HepG2 (cell line): ENCODE results near the gene EGFR. TPM values are rescaled to one million over a fixed set of nuclear protein-coding genes. Genes with fewer than 3 reads are reported as not detected.

Experiments used
- ATAC-seq: fragments of 200-7000 bp; cut with Tn5 transposase; 3 replicates; pipeline ENCODE4 v1.9.1; 2020; ENCODE audit warnings: mild to moderate bottlenecking, moderate library complexity
- BruUV-seq: library from RNA; stranded (reverse); fragments of 400-500 nt; replicated peaks from 2 replicates; lab custom pipeline; 2021; lab: Mats Ljungman, UMichigan
- CTCF ChIA-PET: fragments of 300-600 bp; formaldehyde crosslinking; extraction: SDS; loops from one replicate; lab custom pipeline; 2021; ENCODE audit warnings: low total read pairs, inconsistent platforms, low intra/inter-chr PET ratio; lab: Yijun Ruan, JAX
- POLR2A ChIA-PET: fragments of 350-600 bp; sonication (Branson Sonifier 250); formaldehyde crosslinking; loops from one replicate; lab custom pipeline; 2020; ENCODE audit warnings: antibody characterized with exemption, inconsistent platforms; lab: Yijun Ruan, JAX
- DNase-seq: peaks from one replicate; pipeline ENCODE4 v3.0.0-alpha.2; 2015; ENCODE audit warnings: low spot score
- FAIRE-seq: peaks from 3 replicates; lab custom pipeline; 2011; peaks lifted over from hg19 to GRCh38; lab: Jason Lieb, UNC
- H2AFZ ChIP-seq: one replicate; pipeline ENCODE4 v1.6.1; 2011; ENCODE audit warnings: low read length, inconsistent platforms
- H3K27ac ChIP-seq: fragments of 300-600 bp; 3 replicates; pipeline ENCODE4 v1.8.0; 2011; ENCODE audit warnings: mixed run types, mild to moderate bottlenecking, mixed read lengths, low read length, inconsistent platforms; ENCODE audit not compliant: insufficient read depth; ENCODE audit errors: extremely low read length
- H3K27me3 ChIP-seq, 2 experiments: fragments of 200-600 bp in 1 of 2; 2 replicates in 1 of 2; 3 replicates in 1 of 2; pipeline versions ENCODE4 v1.6.0 to v1.8.0; 2011; ENCODE audit warnings: low read length in 2 of 2, mild to moderate bottlenecking in 2 of 2, moderate library complexity in 2 of 2, inconsistent platforms in 1 of 2; ENCODE audit not compliant: insufficient read depth in 2 of 2, control insufficient read depth in 1 of 2
- H3K36me3 ChIP-seq, 2 experiments: fragments of 200-600 bp in 1 of 2; replicated peaks in 1 of 2; 2 replicates in 1 of 2; 3 replicates in 1 of 2; pipeline versions ENCODE4 v1.5.1 to v1.8.0; 2011; ENCODE audit warnings: low read length in 2 of 2, inconsistent platforms in 1 of 2; ENCODE audit not compliant: insufficient read depth in 2 of 2, control insufficient read depth in 1 of 2
- H3K4me1 ChIP-seq: 2 replicates; pipeline ENCODE4 v1.5.1; 2012; ENCODE audit warnings: low read length, inconsistent platforms; ENCODE audit not compliant: insufficient read depth
- H3K4me2 ChIP-seq: 2 replicates; pipeline ENCODE4 v1.6.0; 2011; ENCODE audit warnings: low read depth, low read length, inconsistent platforms
- H3K4me3 ChIP-seq, 3 experiments: fragments of 200-600 bp in 1 of 3; sonication (generic), shearing (Covaris generic) in 1 of 3; replicated peaks in 1 of 3; 2 replicates each; pipeline ENCODE4 v1.5.1; 2011 to 2016; ENCODE audit warnings: low read length in 3 of 3, inconsistent platforms in 2 of 3, low read depth in 2 of 3, mild to moderate bottlenecking in 2 of 3, control low read depth in 1 of 3, mixed read lengths in 1 of 3; ENCODE audit not compliant: insufficient read depth in 1 of 3
- H3K79me2 ChIP-seq: one replicate; pipeline ENCODE4 v1.6.1; 2011; ENCODE audit warnings: low read length, inconsistent platforms; ENCODE audit not compliant: insufficient read depth
- H3K9ac ChIP-seq: 2 replicates; pipeline ENCODE4 v1.6.0; 2011; ENCODE audit warnings: mild to moderate bottlenecking, low read depth, low read length, inconsistent platforms; ENCODE audit not compliant: insufficient read depth
- H3K9me3 ChIP-seq: 2 replicates; pipeline ENCODE4 v1.5.1; 2012; ENCODE audit warnings: mild to moderate bottlenecking, low read length
- H4K20me1 ChIP-seq: 2 replicates; pipeline ENCODE4 v1.6.0; 2011; ENCODE audit warnings: inconsistent platforms, mild to moderate bottlenecking, low read length, moderate library complexity; ENCODE audit not compliant: insufficient read depth
- CTCF ChIP-seq: sonication (generic); formaldehyde crosslinking; IDR thresholded peaks from 2 replicates; pipeline ENCODE4 v1.5.0; 2020; ENCODE audit warnings: mild to moderate bottlenecking, missing genetic modification reagents, moderate library complexity
- ERF ChIP-seq: IDR thresholded peaks from 2 replicates; pipeline ENCODE4 v1.6.1; 2018; ENCODE audit warnings: missing biosample characterization, missing genetic modification reagents
- MAF1 ChIP-seq: sonication (generic); formaldehyde crosslinking; IDR thresholded peaks from 2 replicates; pipeline ENCODE4 v1.5.0; 2020; ENCODE audit warnings: missing genetic modification reagents, borderline replicate concordance
- STAG1 ChIP-seq: sonication (generic); formaldehyde crosslinking; IDR thresholded peaks from 2 replicates; pipeline ENCODE4 v1.4.0; 2020; ENCODE audit warnings: missing genetic modification reagents
- ZBTB39 ChIP-seq: sonication (generic); formaldehyde crosslinking; IDR thresholded peaks from 2 replicates; pipeline ENCODE4 v1.5.0; 2020; ENCODE audit warnings: missing genetic modification reagents
- ZFP36L2 ChIP-seq: sonication (generic); formaldehyde crosslinking; IDR thresholded peaks from 2 replicates; pipeline ENCODE4 v1.4.0; 2020; ENCODE audit warnings: missing genetic modification reagents
- ZNF264 ChIP-seq: sonication (generic); formaldehyde crosslinking; IDR thresholded peaks from 2 replicates; pipeline ENCODE4 v1.4.0; 2020; ENCODE audit warnings: missing genetic modification reagents
- ZNF496 ChIP-seq: sonication (generic); formaldehyde crosslinking; IDR thresholded peaks from 2 replicates; pipeline ENCODE4 v1.8.1; 2023; ENCODE audit warnings: mild to moderate bottlenecking, moderate library complexity, missing genetic modification reagents; ENCODE audit not compliant: insufficient replicate concordance
- ZNF614 ChIP-seq: IDR thresholded peaks from 2 replicates; pipeline ENCODE4 v1.6.1; 2018; ENCODE audit warnings: missing biosample characterization, missing genetic modification reagents, inconsistent platforms, borderline replicate concordance
- WGBS: methylation state at CpG from one replicate; pipeline ENCODE4 v1.1.6; 2017; ENCODE audit warnings: low lambda C conversion rate; 5-methylcytosine and 5-hydroxymethylcytosine counted together
- in situ Hi-C: cut with HindIII; loops from 2 replicates; pipeline ENCODE4 v1.10.0; 2017; ENCODE audit warnings: low pct_unique_long_range_greater_than_20kb; ENCODE audit not compliant: extremely low pct_ligation_motif_present
- intact Hi-C: fragments of 100-400 bp; cut with micrococcal nuclease; formaldehyde crosslinking; loops from one replicate; pipeline ENCODE4 v1.10.0; 2022; ENCODE audit not compliant: unreplicated experiment
- polyA plus RNA-seq, 8 experiments: library from polyadenylated mRNA; depleted of rRNA in 3 of 8; stranded (reverse) in 7 of 8; unstranded in 1 of 8; fragments of >200 nt; fragmentation: Illumina TruSeq in 4 of 8; extraction: Trizol in 4 of 8; gene quantifications; 2 replicates each; pipeline versions ENCODE4 v1.2.1 to v1.2.3, GENCODE V29; 2011 to 2016; ENCODE audit warnings: low read depth in 4 of 8, missing spikeins in 1 of 8, mixed read lengths in 1 of 8; ENCODE audit not compliant: insufficient read depth in 1 of 8
- total RNA-seq, 5 experiments: library from RNA; depleted of rRNA; stranded (reverse); fragments of >200 nt; fragmentation: Illumina TruSeq; extraction: Trizol; gene quantifications; 2 replicates each; pipeline ENCODE4 v1.2.3, GENCODE V29; 2016; ENCODE audit warnings: low read depth in 1 of 5
- TF ChIP-seq, protein P1 (sequence below): IDR thresholded peaks from 2 replicates; pipeline ENCODE4 v1.6.1; 2012; ENCODE audit warnings: inconsistent platforms
- TF ChIP-seq, protein P2 (sequence below): sonication (generic); IDR thresholded peaks from 2 replicates; pipeline ENCODE4 v1.6.1; 2016; ENCODE audit warnings: low read depth, borderline replicate concordance
- TF ChIP-seq, protein P3 (sequence below): sonication (generic); formaldehyde crosslinking; IDR thresholded peaks from 2 replicates; pipeline ENCODE4 v1.4.0; 2020; ENCODE audit warnings: missing genetic modification reagents
- TF ChIP-seq, protein P4 (sequence below): sonication (generic); formaldehyde crosslinking; conservative IDR thresholded peaks from 2 replicates; pipeline ENCODE4 v1.8.0; 2022; ENCODE audit warnings: low read depth, missing genetic modification reagents

The EGFR gene
- total and polyA plus RNA-seq, 2 of the 13 experiments (the other 11 are each of a cell fraction or from before 2014, with no cell fraction given) = 7.0 to 10.0 TPM

DNA sequence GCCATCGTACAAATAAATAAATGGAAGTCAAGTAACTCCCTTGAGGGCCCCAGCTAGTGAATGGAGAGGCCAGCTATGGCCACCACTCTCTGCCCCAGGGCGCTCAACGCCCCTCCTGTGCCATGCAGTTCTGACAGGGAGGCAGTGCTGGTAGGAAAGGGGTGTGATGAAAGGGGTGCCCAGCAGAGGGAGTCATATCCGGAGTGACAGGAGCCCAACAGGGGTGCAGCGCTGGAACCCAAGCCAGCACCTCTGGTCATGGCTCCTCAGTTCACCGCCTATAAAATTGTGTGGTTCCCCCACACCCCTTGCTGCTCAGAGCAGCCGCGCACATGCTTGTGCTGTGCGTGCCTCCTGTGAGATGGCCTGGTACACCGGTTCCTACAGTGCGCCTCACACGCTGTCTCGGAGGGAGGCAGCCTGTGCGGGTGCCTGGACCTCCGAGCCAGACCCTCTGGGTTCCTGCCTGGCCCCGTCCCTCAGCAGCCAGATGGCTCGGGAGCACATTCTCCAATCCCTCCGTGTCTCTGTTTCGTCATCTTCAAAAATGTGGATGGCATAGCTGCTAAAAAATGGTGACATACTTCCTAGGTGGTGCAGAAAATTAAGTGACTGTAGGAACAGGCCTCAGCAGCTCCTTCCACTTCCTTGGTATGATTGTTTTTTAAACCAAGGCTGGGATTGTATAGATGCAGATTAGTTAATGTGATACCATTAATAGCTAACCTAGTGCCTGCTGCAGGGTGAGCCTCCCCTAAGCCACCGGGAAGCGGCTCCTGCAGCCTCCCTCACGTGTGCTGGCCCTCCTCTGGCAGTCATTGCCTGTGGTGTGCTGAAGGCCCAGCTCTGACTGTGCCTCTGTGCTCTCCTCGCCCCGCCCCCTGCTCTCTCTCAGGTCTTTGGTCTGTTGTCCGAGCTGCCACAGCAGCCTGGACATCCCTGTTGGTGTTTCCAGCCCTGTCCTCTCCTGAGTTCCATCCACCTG lies 125.8 kb downstream of the EGFR start:
- CTCF ChIA-PET = interaction anchor here (1.2 kb wide), 1 partner anchor 111 kb away, joined by 4 read pairs; no protein-coding TSS in a partner anchor
- Histone ChIP-seq H3K27ac (no peak overlapping the region), H3K4me1 (peaks cover 36% of the 10 kb centered on the region), H2AFZ (no peak overlapping the region), H3K9ac (no peak overlapping the region), H3K9me3 (no peaks in the 10 kb centered on the region), H3K27me3 (no peaks in the 10 kb centered on the region), H4K20me1 (no peaks in the 10 kb centered on the region), H3K4me3 (no peak overlapping the region), H3K4me2 (0 out of 2 replicates have a peak overlapping the region, but pooled peaks have one; percentile 13), H3K79me2 (no peaks in the 10 kb centered on the region), H3K36me3 (peaks cover 0 to 5% of the 10 kb centered on the region in 2 experiments; a peak in 1 of 5 replicates)
- WGBS = 86% methylated on average over 19 of the region's 25 CpGs
- intact Hi-C loops = loop anchor here (2.0 kb wide), 1 partner anchor 110 kb away; no protein-coding TSS in a partner anchor
- BruUV-seq = no TSS peak
- FAIRE-seq (no peak), ATAC-seq (peak; percentile 83), DNase-seq (no peak)
- in situ Hi-C loops = loop anchor here (10.0 kb wide), 1 partner anchor 110 kb away; no protein-coding TSS in a partner anchor
- POLR2A ChIA-PET = interaction anchor here (1.3 to 1.5 kb wide), 2 partner anchors 33 to 67 kb away, joined by 3 to 8 read pairs; no protein-coding TSS in a partner anchor
- TF ChIP-seq, protein P1, sequence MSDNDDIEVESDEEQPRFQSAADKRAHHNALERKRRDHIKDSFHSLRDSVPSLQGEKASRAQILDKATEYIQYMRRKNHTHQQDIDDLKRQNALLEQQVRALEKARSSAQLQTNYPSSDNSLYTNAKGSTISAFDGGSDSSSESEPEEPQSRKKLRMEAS = 0 out of 2 replicates have a peak, but pooled peaks have one; percentile 14
- TF ChIP-seq ZNF614 (CRISPR knock-in tag) (no peak), ZBTB39 (CRISPR knock-in tag) (no peak), ERF (CRISPR knock-in tag) (no peak), ZNF264 (CRISPR knock-in tag) (no peak), STAG1 (peak; percentile 56), MAF1 (CRISPR knock-in tag) (no peak), CTCF (CRISPR knock-in tag) (peak; percentile 64), ZFP36L2 (CRISPR knock-in tag) (no peak), ZNF496 (CRISPR knock-in tag) (no peak)
- TF ChIP-seq, protein P2, sequence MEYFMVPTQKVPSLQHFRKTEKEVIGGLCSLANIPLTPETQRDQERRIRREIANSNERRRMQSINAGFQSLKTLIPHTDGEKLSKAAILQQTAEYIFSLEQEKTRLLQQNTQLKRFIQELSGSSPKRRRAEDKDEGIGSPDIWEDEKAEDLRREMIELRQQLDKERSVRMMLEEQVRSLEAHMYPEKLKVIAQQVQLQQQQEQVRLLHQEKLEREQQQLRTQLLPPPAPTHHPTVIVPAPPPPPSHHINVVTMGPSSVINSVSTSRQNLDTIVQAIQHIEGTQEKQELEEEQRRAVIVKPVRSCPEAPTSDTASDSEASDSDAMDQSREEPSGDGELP = no peak
- TF ChIP-seq, protein P3, sequence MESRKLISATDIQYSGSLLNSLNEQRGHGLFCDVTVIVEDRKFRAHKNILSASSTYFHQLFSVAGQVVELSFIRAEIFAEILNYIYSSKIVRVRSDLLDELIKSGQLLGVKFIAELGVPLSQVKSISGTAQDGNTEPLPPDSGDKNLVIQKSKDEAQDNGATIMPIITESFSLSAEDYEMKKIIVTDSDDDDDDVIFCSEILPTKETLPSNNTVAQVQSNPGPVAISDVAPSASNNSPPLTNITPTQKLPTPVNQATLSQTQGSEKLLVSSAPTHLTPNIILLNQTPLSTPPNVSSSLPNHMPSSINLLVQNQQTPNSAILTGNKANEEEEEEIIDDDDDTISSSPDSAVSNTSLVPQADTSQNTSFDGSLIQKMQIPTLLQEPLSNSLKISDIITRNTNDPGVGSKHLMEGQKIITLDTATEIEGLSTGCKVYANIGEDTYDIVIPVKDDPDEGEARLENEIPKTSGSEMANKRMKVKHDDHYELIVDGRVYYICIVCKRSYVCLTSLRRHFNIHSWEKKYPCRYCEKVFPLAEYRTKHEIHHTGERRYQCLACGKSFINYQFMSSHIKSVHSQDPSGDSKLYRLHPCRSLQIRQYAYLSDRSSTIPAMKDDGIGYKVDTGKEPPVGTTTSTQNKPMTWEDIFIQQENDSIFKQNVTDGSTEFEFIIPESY = 0 out of 2 replicates have a peak, but pooled peaks have one; percentile 70
- TF ChIP-seq, protein P4, sequence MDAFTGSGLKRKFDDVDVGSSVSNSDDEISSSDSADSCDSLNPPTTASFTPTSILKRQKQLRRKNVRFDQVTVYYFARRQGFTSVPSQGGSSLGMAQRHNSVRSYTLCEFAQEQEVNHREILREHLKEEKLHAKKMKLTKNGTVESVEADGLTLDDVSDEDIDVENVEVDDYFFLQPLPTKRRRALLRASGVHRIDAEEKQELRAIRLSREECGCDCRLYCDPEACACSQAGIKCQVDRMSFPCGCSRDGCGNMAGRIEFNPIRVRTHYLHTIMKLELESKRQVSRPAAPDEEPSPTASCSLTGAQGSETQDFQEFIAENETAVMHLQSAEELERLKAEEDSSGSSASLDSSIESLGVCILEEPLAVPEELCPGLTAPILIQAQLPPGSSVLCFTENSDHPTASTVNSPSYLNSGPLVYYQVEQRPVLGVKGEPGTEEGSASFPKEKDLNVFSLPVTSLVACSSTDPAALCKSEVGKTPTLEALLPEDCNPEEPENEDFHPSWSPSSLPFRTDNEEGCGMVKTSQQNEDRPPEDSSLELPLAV (CRISPR knock-in tag) = no peak
